H1 (cell line): ENCODE data around the gene FUT6.

ENCODE experiments used
- ATF2 ChIP-seq: IDR thresholded peaks from 2 replicates; pipeline ENCODE4 v1.6.1; 2012; ENCODE audit warnings: low read length, inconsistent platforms
- BCL11A ChIP-seq, 2 experiments: IDR thresholded peaks; one replicate each; pipeline ENCODE4 v1.6.1; 2011; ENCODE audit warnings: low read depth in 2 of 2, low read length in 2 of 2, mild to moderate bottlenecking in 2 of 2
- CTCF ChIP-seq, 3 experiments: IDR thresholded peaks; 1 replicate in 2 of 3; 2 replicates in 1 of 3; pipeline versions ENCODE4 v1.5.1 to v1.6.1; 2011; ENCODE audit warnings: low read length in 3 of 3, mild to moderate bottlenecking in 3 of 3, inconsistent platforms in 2 of 3, low read depth in 1 of 3, moderate library complexity in 1 of 3; ENCODE audit not compliant: insufficient read depth in 1 of 3; ENCODE audit errors: control extremely low read depth in 1 of 3
- EP300 ChIP-seq, 2 experiments: IDR thresholded peaks; 1 replicate in 1 of 2; 2 replicates in 1 of 2; pipeline ENCODE4 v1.6.1; 2011 to 2012; ENCODE audit warnings: low read depth in 2 of 2, low read length in 2 of 2, mild to moderate bottlenecking in 2 of 2, borderline replicate concordance in 1 of 2, inconsistent platforms in 1 of 2, moderate library complexity in 1 of 2
- GABPA ChIP-seq: IDR thresholded peaks from 2 replicates; pipeline ENCODE4 v1.6.1; 2011; ENCODE audit warnings: mild to moderate bottlenecking, low read length, moderate library complexity, borderline replicate concordance; ENCODE audit not compliant: insufficient read depth
- JUN ChIP-seq: IDR thresholded peaks from 2 replicates; pipeline ENCODE4 v1.6.1; 2011; ENCODE audit warnings: low read depth, mild to moderate bottlenecking, improper control_type of control experiment, low read length
- MAFK ChIP-seq: IDR thresholded peaks from 2 replicates; pipeline ENCODE4 v1.6.1; 2012; ENCODE audit warnings: low read depth, mild to moderate bottlenecking, improper control_type of control experiment, low read length
- MAX ChIP-seq: IDR thresholded peaks from 2 replicates; pipeline ENCODE4 v1.6.1; 2012; ENCODE audit warnings: inconsistent platforms
- POLR2A ChIP-seq, 2 experiments: IDR thresholded peaks; 1 replicate in 1 of 2; 2 replicates in 1 of 2; pipeline ENCODE4 v1.6.1; 2011; ENCODE audit warnings: low read depth in 2 of 2, low read length in 2 of 2, mild to moderate bottlenecking in 2 of 2; ENCODE audit errors: control extremely low read depth in 1 of 2
- POU5F1 ChIP-seq: IDR thresholded peaks from 2 replicates; pipeline ENCODE4 v1.6.1; 2011; ENCODE audit warnings: low read depth, mild to moderate bottlenecking, low read length, moderate library complexity
- SIRT6 ChIP-seq: IDR thresholded peaks from one replicate; pipeline ENCODE4 v1.7.1; 2012; ENCODE audit warnings: low read length, inconsistent platforms
- SUZ12 ChIP-seq: fragments of 200-600 bp; sonication (generic); IDR thresholded peaks from 2 replicates; pipeline ENCODE4 v1.6.1; 2012; ENCODE audit warnings: mild to moderate bottlenecking, inconsistent platforms, low read length, moderate library complexity, mixed read lengths
- YY1 ChIP-seq: IDR thresholded peaks from 2 replicates; pipeline ENCODE4 v1.6.1; 2011; ENCODE audit warnings: low read depth, mild to moderate bottlenecking, low read length

GRCh38 chr19:5880196-5880595, 40.7 kb upstream of the FUT6 start:
- TF ChIP-seq POU5F1 = no peak
- TF ChIP-seq YY1 = no peak
- TF ChIP-seq CTCF (IDR thresholded peaks at IDR 0.05; ENCODE audit: control extremely low read depth in 1 of 3, insufficient read depth in 1 of 3, low read depth in 1 of 3, low read length in 3 of 3) = no peak
- TF ChIP-seq JUN = no peak
- TF ChIP-seq POLR2A (IDR thresholded peaks at IDR 0.05; ENCODE audit: control extremely low read depth in 1 of 2, low read depth in 2 of 2, low read length in 2 of 2) = no peak
- TF ChIP-seq ATF2 = no peak
- TF ChIP-seq MAFK = no peak
- TF ChIP-seq EP300 (IDR thresholded peaks at IDR 0.05; ENCODE audit: borderline replicate concordance in 1 of 2, low read depth in 2 of 2, low read length in 2 of 2) = no peak
- no peak for TF ChIP-seq BCL11A (IDR thresholded peaks at IDR 0.05; ENCODE audit: low read depth in 2 of 2, low read length in 2 of 2)
- TF ChIP-seq SUZ12 = no peak
- TF ChIP-seq SIRT6 = no peak
- TF ChIP-seq MAX = no peak
- TF ChIP-seq GABPA = no peak
